Umbilical cord (tissue), 2 donors: ENCODE data around the gene PCSK5. TPM values are rescaled to one million over a fixed set of nuclear protein-coding genes. Genes with fewer than 3 reads are reported as not detected.

Experiments
- DNase-seq: peaks from one replicate; pipeline ENCODE4 v3.0.0-alpha.2; 2015; ENCODE audit warnings: low spot score
- total RNA-seq: library from RNA; depleted of rRNA; stranded (reverse); fragments of >200 nt; gene quantifications from one replicate; pipeline ENCODE4 v1.2.3, GENCODE V29; 2014; ENCODE audit warnings: low replicate concordance; ENCODE audit not compliant: insufficient read depth

The PCSK5 gene
- total RNA-seq, 1 donor from 2014 or later: 15.9 TPM

- DNase-seq: no peak
Measured at GRCh38 chr9:76082057-76082456, 191.6 kb downstream of the PCSK5 start.

DNA sequence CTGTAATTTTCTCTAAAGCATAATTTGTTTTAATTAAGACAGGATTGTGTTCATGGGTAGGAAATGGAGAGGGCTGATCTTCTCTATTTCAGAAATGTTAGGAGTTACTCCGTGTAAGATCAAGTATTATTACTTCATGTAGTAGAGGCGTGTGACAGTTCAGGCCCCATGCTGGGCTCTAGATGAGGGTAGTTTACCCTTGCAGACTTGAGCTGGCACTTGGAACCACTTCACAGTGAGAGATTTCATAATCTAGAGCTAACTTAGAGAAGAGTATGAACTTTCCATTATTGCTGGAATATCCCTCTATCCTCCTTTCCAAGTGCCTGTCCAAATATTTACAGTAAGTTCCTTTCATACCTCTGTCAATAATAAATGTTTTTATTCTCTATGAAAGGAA is 195.1 kb downstream of the PCSK5 start:
- DNase-seq: no peak

DNA sequence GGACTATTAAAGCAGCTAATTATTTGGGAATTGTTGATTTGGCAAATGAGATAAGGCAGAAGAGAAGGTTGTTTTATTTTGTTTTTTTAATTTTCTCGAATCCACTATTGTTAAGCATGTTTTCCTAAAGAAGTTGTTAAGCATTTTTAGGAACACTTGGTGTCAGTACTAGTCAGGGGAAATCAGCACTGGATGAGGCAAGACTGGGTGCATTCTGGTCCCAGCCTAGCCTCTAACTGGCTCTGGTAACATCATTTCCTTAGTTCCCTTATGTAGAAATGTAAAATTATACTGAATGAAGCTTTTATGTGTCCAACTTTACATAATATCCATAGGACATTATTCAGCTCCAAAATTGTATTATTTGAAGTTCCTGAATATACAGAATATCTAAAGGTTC is 196.1 kb downstream of the PCSK5 start:
- no peak for DNase-seq

- no peak for DNase-seq
Measured at GRCh38 chr9:76087976-76088375, 197.5 kb downstream of the PCSK5 start.

DNA sequence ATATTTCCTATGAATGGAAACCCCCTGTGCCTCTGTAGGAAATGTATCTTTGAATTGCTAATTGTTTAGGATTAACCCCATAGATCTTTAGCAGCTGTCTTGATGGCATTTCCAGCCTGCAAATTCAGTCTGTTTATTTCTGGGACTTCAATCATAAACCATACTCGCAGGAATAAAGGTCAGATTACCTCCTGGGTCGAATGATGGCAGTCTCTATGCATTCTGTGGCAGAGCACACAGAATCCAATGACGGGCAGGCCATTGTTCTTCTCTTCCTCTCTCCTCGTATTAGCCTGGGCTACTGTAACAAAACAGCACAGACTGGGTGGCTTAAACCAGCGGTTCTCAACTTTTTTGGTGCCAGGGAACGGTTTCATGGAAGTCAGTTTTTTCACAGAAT is 199.9 kb downstream of the PCSK5 start:
- DNase-seq: no peak

DNA sequence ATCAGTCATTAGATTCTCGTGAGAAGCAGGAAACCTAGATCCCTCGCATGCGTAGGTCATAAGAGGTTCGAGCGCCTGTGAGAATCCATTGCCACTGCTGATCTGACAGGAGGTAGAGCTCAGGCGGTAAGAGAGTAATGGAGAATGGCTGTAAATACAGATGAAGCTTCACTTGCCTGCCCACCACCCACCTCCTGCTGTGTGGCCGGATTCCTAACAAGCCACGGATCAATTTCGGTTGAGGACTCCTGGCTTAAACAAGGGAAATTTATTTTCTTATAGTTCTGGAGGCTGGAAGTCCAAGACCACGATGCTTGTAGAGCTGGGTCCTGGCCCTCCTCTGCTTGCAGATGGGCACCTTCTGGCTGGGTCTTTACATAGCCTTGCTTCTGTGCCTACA is 200.4 kb downstream of the PCSK5 start:
- no peak for DNase-seq

GRCh38 chr9:76092572-76092971 is 202.1 kb downstream of the PCSK5 start:
- DNase-seq: no peak

- no peak for DNase-seq
Measured at GRCh38 chr9:76095585-76095984, 205.1 kb downstream of the PCSK5 start.

GRCh38 chr9:76099516-76099915 is 209.0 kb downstream of the PCSK5 start:
- DNase-seq: no peak

GRCh38 chr9:76101075-76101474 is 210.6 kb downstream of the PCSK5 start:
- no peak for DNase-seq

- peak; percentile 33 for DNase-seq
Measured at GRCh38 chr9:76101491-76101890, 211.0 kb downstream of the PCSK5 start.

DNA sequence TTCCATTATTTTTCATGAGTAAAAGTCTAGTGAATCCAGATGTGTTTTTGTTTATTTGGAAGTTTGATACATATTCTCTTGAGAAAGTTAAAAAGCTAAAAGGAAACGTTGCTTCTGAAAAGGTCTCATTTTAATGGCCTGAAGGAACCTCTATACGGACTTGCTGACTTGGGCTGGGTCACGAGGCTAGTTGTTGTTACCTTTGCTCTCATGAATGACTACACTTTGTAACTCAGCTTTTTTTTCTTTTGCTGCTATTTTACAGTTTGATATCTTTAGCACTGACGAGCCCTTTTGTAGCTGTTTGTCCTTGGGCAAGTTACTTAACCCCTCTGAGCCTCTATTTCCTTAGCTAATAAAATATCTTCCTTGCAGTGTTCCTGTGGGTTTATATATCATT is 211.5 kb downstream of the PCSK5 start:
- no peak for DNase-seq

DNA sequence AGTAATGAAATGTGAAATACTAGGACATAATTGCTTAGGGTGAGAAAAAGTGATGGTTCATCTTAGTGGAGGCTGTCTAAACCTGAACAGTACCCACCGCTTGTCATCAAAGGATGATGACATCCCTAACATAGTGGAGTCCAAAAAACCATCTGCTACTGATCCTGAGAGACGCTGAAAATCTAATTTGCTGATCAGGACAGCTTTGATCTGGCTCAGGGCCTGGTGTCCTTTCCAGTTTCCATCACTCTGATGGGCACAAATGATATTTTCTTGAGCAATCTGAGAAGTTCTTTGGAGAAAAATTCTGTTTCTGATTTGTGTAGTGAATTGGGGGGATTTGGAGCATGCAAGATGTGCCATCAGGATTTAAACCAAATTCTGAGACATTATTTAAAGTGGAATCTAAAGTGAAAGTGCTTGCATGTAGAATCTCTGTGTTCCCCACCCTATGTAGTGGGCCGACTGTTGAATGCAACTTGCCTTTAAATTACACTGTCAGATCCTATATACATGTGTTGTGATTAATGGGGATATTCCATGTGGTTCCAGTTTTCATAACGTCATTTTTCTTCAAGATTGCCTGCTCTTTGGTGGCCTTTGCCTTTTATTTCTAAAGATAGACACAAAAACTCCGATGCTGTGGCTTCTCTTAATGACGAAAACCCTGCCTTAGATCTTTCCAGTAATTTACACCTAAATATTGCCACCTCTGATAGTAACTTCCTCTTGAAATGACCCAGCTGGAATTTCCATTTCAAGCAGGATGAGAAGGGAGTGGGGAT is 213.2 kb downstream of the PCSK5 start:
- no peak for DNase-seq

- no peak for DNase-seq
Measured at GRCh38 chr9:76107482-76107881, 217.0 kb downstream of the PCSK5 start.

DNA sequence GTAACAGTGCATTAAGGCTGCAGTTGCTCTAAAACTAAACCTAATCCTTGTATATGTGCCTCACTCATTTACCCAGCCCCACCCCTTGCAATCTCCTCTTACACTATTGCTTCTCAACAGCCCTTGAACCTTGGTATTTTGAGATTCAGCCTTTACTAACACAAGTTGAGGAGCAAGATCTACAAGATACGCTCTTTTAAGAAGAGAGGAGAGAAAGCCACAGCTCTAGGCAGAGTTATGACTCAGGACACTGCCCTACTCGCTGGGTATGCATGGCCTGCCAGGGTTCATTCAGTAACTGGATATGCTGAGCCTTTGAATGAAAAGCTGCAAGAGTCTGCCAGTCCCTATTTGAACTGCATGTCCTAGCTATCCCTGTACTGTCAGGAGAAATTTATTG is 219.5 kb downstream of the PCSK5 start:
- DNase-seq: peak; percentile 61

- no peak for DNase-seq
Measured at GRCh38 chr9:76112151-76112550, 221.7 kb downstream of the PCSK5 start.

DNA sequence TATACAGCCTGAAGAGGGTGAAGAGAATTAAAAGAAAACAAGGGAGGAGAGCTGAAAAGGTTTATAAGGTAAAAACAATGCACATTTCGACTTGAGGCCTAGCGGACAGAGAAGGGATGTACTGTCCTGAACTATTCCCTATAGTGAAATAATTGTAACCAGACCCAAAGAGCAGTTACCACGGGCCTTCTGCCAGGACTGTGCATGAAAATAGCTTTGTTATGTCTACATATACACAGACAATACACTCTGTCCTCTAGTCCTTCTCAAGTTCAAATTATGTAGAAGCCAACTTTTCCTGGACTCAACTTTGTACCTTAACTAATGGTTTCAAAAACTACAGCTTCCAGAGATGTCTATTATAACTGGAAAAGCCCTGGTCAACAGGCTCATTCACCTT is 223.7 kb downstream of the PCSK5 start:
- DNase-seq: no peak

- DNase-seq: peak; percentile 12
Measured at GRCh38 chr9:76115396-76115795, 224.9 kb downstream of the PCSK5 start.

- DNase-seq: no peak
Measured at GRCh38 chr9:76115982-76116646, 225.6 kb downstream of the PCSK5 start.

DNA sequence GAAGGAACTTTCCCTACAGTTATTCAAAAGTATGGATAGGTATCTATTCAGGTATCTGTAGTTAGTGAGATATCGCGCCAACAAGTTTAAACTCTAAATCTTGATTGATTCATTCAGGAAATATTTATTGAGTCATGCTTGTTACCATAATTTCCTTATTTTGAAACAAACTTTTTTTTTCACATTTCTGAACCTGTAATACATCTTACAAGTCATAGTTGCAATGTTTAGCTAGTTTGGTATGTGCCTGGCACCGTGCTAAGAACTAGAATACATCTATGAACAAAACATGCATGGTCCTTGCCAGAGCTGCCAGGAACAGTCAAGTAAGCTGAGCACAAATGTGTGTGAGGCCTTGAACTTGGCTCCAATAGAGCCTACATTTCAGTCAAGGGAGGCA is 226.4 kb downstream of the PCSK5 start:
- DNase-seq: no peak

- no peak for DNase-seq
Measured at GRCh38 chr9:76127637-76128036, 237.2 kb downstream of the PCSK5 start.

DNA sequence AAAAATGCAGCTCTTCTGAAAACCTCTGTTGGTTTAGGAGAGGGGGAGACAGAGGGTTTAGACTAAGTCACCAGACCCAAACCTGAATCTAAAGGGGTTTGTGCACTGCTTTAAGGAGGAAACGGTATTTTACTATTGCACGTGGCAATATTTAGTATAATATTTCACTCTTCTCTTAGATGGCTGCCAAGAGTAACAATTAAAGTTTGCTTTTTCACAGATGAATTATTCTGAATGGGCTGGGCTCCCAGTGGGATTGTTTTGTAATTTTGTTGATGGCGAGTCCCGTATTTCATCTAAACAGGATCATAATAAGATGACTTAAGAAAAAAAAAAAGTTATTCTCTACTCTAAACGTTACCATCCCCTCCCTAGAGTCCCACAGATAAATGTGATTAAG is 245.4 kb downstream of the PCSK5 start:
- no peak for DNase-seq

- DNase-seq: peak; percentile 16
Measured at GRCh38 chr9:76136986-76137385, 246.5 kb downstream of the PCSK5 start.
